HepG2 (cell line): Measurements from ENCODE around the gene PRKAR1A. TPM values are rescaled to one million over a fixed set of nuclear protein-coding genes. Genes with fewer than 3 reads are reported as not detected.

Source experiments
- ATAC-seq: fragments of 200-7000 bp; cut with Tn5 transposase; 3 replicates; pipeline ENCODE4 v1.9.1; 2020; ENCODE audit warnings: mild to moderate bottlenecking, moderate library complexity
- BruUV-seq: library from RNA; stranded (reverse); fragments of 400-500 nt; replicated peaks from 2 replicates; lab custom pipeline; 2021; lab: Mats Ljungman, UMichigan
- CTCF ChIA-PET: fragments of 300-600 bp; formaldehyde crosslinking; extraction: SDS; loops from one replicate; lab custom pipeline; 2021; ENCODE audit warnings: low total read pairs, inconsistent platforms, low intra/inter-chr PET ratio; lab: Yijun Ruan, JAX
- POLR2A ChIA-PET: fragments of 350-600 bp; sonication (Branson Sonifier 250); formaldehyde crosslinking; loops from one replicate; lab custom pipeline; 2020; ENCODE audit warnings: antibody characterized with exemption, inconsistent platforms; lab: Yijun Ruan, JAX
- DNase-seq: peaks from one replicate; pipeline ENCODE4 v3.0.0-alpha.2; 2015; ENCODE audit warnings: low spot score
- FAIRE-seq: peaks from 3 replicates; lab custom pipeline; 2011; peaks lifted over from hg19 to GRCh38; lab: Jason Lieb, UNC
- H2AFZ ChIP-seq: one replicate; pipeline ENCODE4 v1.6.1; 2011; ENCODE audit warnings: low read length, inconsistent platforms
- H3K27ac ChIP-seq: fragments of 300-600 bp; 3 replicates; pipeline ENCODE4 v1.8.0; 2011; ENCODE audit warnings: mixed run types, mild to moderate bottlenecking, mixed read lengths, low read length, inconsistent platforms; ENCODE audit not compliant: insufficient read depth; ENCODE audit errors: extremely low read length
- H3K27me3 ChIP-seq, 2 experiments: fragments of 200-600 bp in 1 of 2; 2 replicates in 1 of 2; 3 replicates in 1 of 2; pipeline versions ENCODE4 v1.6.0 to v1.8.0; 2011; ENCODE audit warnings: low read length in 2 of 2, mild to moderate bottlenecking in 2 of 2, moderate library complexity in 2 of 2, inconsistent platforms in 1 of 2; ENCODE audit not compliant: insufficient read depth in 2 of 2, control insufficient read depth in 1 of 2
- H3K36me3 ChIP-seq, 2 experiments: fragments of 200-600 bp in 1 of 2; replicated peaks in 1 of 2; 2 replicates in 1 of 2; 3 replicates in 1 of 2; pipeline versions ENCODE4 v1.5.1 to v1.8.0; 2011; ENCODE audit warnings: low read length in 2 of 2, inconsistent platforms in 1 of 2; ENCODE audit not compliant: insufficient read depth in 2 of 2, control insufficient read depth in 1 of 2
- H3K4me1 ChIP-seq: 2 replicates; pipeline ENCODE4 v1.5.1; 2012; ENCODE audit warnings: low read length, inconsistent platforms; ENCODE audit not compliant: insufficient read depth
- H3K4me2 ChIP-seq: 2 replicates; pipeline ENCODE4 v1.6.0; 2011; ENCODE audit warnings: low read depth, low read length, inconsistent platforms
- H3K4me3 ChIP-seq, 3 experiments: fragments of 200-600 bp in 1 of 3; sonication (generic), shearing (Covaris generic) in 1 of 3; replicated peaks in 1 of 3; 2 replicates each; pipeline ENCODE4 v1.5.1; 2011 to 2016; ENCODE audit warnings: low read length in 3 of 3, inconsistent platforms in 2 of 3, low read depth in 2 of 3, mild to moderate bottlenecking in 2 of 3, control low read depth in 1 of 3, mixed read lengths in 1 of 3; ENCODE audit not compliant: insufficient read depth in 1 of 3
- H3K79me2 ChIP-seq: one replicate; pipeline ENCODE4 v1.6.1; 2011; ENCODE audit warnings: low read length, inconsistent platforms; ENCODE audit not compliant: insufficient read depth
- H3K9ac ChIP-seq: 2 replicates; pipeline ENCODE4 v1.6.0; 2011; ENCODE audit warnings: mild to moderate bottlenecking, low read depth, low read length, inconsistent platforms; ENCODE audit not compliant: insufficient read depth
- H3K9me3 ChIP-seq: 2 replicates; pipeline ENCODE4 v1.5.1; 2012; ENCODE audit warnings: mild to moderate bottlenecking, low read length
- H4K20me1 ChIP-seq: 2 replicates; pipeline ENCODE4 v1.6.0; 2011; ENCODE audit warnings: inconsistent platforms, mild to moderate bottlenecking, low read length, moderate library complexity; ENCODE audit not compliant: insufficient read depth
- CHD2 ChIP-seq: IDR thresholded peaks from 2 replicates; pipeline ENCODE4 v1.6.1; 2011; ENCODE audit warnings: low read depth, low read length, improper control_type of control experiment
- CREM ChIP-seq, 2 experiments: sonication (generic) in 1 of 2; formaldehyde crosslinking in 1 of 2; IDR thresholded peaks; 2 replicates each; pipeline versions ENCODE4 v1.4.0 to v1.6.1; 2016 to 2020; ENCODE audit warnings: antibody characterized with exemption in 1 of 2, mild to moderate bottlenecking in 1 of 2, missing genetic modification reagents in 1 of 2
- RFXAP ChIP-seq: sonication (generic); formaldehyde crosslinking; IDR thresholded peaks from 2 replicates; pipeline ENCODE4 v1.4.0; 2020; ENCODE audit warnings: missing genetic modification reagents, borderline replicate concordance
- SOX13 ChIP-seq, 3 experiments: fragments of 450-650 bp in 1 of 3; sonication (generic) in 1 of 3; formaldehyde crosslinking in 1 of 3; IDR thresholded peaks in 2 of 3; conservative IDR thresholded peaks in 1 of 3; 2 replicates each; pipeline versions ENCODE4 v1.5.0 to v1.6.1; 2016 to 2020; ENCODE audit warnings: antibody characterized with exemption in 1 of 3, mild to moderate bottlenecking in 1 of 3, missing compliant biosample characterization in 1 of 3, missing genetic modification reagents in 1 of 3, moderate library complexity in 1 of 3
- STAT5B ChIP-seq: sonication (generic); formaldehyde crosslinking; IDR thresholded peaks from 2 replicates; pipeline ENCODE4 v1.4.0; 2020; ENCODE audit warnings: missing genetic modification reagents
- ZNF260 ChIP-seq: sonication (generic); formaldehyde crosslinking; IDR thresholded peaks from 2 replicates; pipeline ENCODE4 v1.4.0; 2020; ENCODE audit warnings: missing genetic modification reagents, low read depth, mild to moderate bottlenecking, borderline replicate concordance
- ZNF317 ChIP-seq: sonication (generic); formaldehyde crosslinking; IDR thresholded peaks from 2 replicates; pipeline ENCODE4 v1.5.0; 2020; ENCODE audit warnings: mild to moderate bottlenecking, missing genetic modification reagents
- in situ Hi-C: cut with HindIII; loops from 2 replicates; pipeline ENCODE4 v1.10.0; 2017; ENCODE audit warnings: low pct_unique_long_range_greater_than_20kb; ENCODE audit not compliant: extremely low pct_ligation_motif_present
- intact Hi-C: fragments of 100-400 bp; cut with micrococcal nuclease; formaldehyde crosslinking; loops from one replicate; pipeline ENCODE4 v1.10.0; 2022; ENCODE audit not compliant: unreplicated experiment
- polyA plus RNA-seq, 8 experiments: library from polyadenylated mRNA; depleted of rRNA in 3 of 8; stranded (reverse) in 7 of 8; unstranded in 1 of 8; fragments of >200 nt; fragmentation: Illumina TruSeq in 4 of 8; extraction: Trizol in 4 of 8; gene quantifications; 2 replicates each; pipeline versions ENCODE4 v1.2.1 to v1.2.3, GENCODE V29; 2011 to 2016; ENCODE audit warnings: low read depth in 4 of 8, missing spikeins in 1 of 8, mixed read lengths in 1 of 8; ENCODE audit not compliant: insufficient read depth in 1 of 8
- total RNA-seq, 5 experiments: library from RNA; depleted of rRNA; stranded (reverse); fragments of >200 nt; fragmentation: Illumina TruSeq; extraction: Trizol; gene quantifications; 2 replicates each; pipeline ENCODE4 v1.2.3, GENCODE V29; 2016; ENCODE audit warnings: low read depth in 1 of 5
- TF ChIP-seq, protein P1 (sequence below): sonication (generic); formaldehyde crosslinking; IDR thresholded peaks from 2 replicates; pipeline ENCODE4 v1.9.0; 2022; ENCODE audit warnings: low read depth, missing genetic modification reagents
- TF ChIP-seq, protein P2 (sequence below): sonication (generic); formaldehyde crosslinking; IDR thresholded peaks from 2 replicates; pipeline ENCODE4 v1.5.0; 2020; ENCODE audit warnings: missing genetic modification reagents
- TF ChIP-seq, protein P3 (sequence below): IDR thresholded peaks from 2 replicates; pipeline ENCODE4 v1.6.1; 2012; ENCODE audit warnings: low read depth, low read length, improper control_type of control experiment
- TF ChIP-seq, protein P4 (sequence below): sonication (generic); formaldehyde crosslinking; IDR thresholded peaks from 2 replicates; pipeline ENCODE4 v1.4.0; 2020; ENCODE audit warnings: mild to moderate bottlenecking, missing genetic modification reagents
- TF ChIP-seq, protein P5 (sequence below): sonication (generic); formaldehyde crosslinking; IDR thresholded peaks from 2 replicates; pipeline ENCODE4 v1.4.0; 2020; ENCODE audit warnings: missing genetic modification reagents

The PRKAR1A gene
- total and polyA plus RNA-seq, 2 of the 13 experiments (the other 11 are each of a cell fraction or from before 2014, with no cell fraction given): 265 to 266 TPM

DNA sequence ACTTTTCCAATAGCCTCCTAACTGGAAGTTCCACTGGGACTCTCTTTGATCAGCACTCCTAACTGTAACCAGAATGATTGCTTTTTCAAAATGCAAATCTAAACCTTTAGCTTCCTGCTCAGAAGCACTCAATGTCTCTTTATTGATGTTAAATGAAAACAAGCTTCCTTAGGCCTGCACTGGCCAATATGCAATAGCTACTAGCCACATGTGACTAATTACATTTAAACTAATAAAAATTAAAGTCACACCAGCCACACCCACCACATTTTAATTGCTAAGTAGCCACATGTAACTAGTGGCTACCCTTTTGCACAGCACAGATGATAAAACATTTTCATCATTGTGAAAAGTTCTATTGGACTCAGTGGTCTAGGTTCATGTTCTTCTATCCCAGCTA is 57.1 kb downstream of the PRKAR1A start:
- Histone ChIP-seq H4K20me1 (no peaks in the 10 kb centered on the region), H3K4me1 (peaks cover 17% of the 10 kb centered on the region), H3K79me2 (no peaks in the 10 kb centered on the region), H3K27me3 (no peaks in the 10 kb centered on the region), H3K4me3 (no peak overlapping the region), H2AFZ (no peak overlapping the region), H3K9ac (no peak overlapping the region), H3K36me3 (no peaks in the 10 kb centered on the region), H3K27ac (no peak overlapping the region), H3K4me2 (no peak overlapping the region), H3K9me3 (no peaks in the 10 kb centered on the region)
- FAIRE-seq (no peak), ATAC-seq (no peak), DNase-seq (no peak)
- in situ Hi-C loops (no loop called here), intact Hi-C loops (no loop called here)
- ChIA-PET CTCF (no interaction called here), POLR2A (no interaction called here)
- BruUV-seq: no TSS peak
- TF ChIP-seq STAT5B (CRISPR knock-in tag): no peak
- no peak for TF ChIP-seq CREM (IDR thresholded peaks at IDR 0.05)
- TF ChIP-seq CREM (CRISPR knock-in tag; IDR thresholded peaks at IDR 0.05): no peak
- no peak for TF ChIP-seq RFXAP (CRISPR knock-in tag)
- TF ChIP-seq SOX13 (IDR thresholded peaks at IDR 0.05): no peak
- TF ChIP-seq SOX13 (CRISPR knock-in tag; conservative IDR thresholded peaks at IDR 0.05 in 1 of 2, IDR thresholded peaks at IDR 0.05 in 1 of 2): no peak
- no peak for TF ChIP-seq ZNF260 (CRISPR knock-in tag)
- TF ChIP-seq, protein P1, sequence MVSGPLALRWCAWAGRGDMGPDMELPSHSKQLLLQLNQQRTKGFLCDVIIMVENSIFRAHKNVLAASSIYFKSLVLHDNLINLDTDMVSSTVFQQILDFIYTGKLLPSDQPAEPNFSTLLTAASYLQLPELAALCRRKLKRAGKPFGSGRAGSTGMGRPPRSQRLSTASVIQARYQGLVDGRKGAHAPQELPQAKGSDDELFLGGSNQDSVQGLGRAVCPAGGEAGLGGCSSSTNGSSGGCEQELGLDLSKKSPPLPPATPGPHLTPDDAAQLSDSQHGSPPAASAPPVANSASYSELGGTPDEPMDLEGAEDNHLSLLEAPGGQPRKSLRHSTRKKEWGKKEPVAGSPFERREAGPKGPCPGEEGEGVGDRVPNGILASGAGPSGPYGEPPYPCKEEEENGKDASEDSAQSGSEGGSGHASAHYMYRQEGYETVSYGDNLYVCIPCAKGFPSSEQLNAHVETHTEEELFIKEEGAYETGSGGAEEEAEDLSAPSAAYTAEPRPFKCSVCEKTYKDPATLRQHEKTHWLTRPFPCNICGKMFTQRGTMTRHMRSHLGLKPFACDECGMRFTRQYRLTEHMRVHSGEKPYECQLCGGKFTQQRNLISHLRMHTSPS (CRISPR knock-in tag): no peak
- TF ChIP-seq, protein P2, sequence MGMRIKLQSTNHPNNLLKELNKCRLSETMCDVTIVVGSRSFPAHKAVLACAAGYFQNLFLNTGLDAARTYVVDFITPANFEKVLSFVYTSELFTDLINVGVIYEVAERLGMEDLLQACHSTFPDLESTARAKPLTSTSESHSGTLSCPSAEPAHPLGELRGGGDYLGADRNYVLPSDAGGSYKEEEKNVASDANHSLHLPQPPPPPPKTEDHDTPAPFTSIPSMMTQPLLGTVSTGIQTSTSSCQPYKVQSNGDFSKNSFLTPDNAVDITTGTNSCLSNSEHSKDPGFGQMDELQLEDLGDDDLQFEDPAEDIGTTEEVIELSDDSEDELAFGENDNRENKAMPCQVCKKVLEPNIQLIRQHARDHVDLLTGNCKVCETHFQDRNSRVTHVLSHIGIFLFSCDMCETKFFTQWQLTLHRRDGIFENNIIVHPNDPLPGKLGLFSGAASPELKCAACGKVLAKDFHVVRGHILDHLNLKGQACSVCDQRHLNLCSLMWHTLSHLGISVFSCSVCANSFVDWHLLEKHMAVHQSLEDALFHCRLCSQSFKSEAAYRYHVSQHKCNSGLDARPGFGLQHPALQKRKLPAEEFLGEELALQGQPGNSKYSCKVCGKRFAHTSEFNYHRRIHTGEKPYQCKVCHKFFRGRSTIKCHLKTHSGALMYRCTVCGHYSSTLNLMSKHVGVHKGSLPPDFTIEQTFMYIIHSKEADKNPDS (CRISPR knock-in tag): no peak
- TF ChIP-seq CHD2: no peak
- TF ChIP-seq, protein P3, sequence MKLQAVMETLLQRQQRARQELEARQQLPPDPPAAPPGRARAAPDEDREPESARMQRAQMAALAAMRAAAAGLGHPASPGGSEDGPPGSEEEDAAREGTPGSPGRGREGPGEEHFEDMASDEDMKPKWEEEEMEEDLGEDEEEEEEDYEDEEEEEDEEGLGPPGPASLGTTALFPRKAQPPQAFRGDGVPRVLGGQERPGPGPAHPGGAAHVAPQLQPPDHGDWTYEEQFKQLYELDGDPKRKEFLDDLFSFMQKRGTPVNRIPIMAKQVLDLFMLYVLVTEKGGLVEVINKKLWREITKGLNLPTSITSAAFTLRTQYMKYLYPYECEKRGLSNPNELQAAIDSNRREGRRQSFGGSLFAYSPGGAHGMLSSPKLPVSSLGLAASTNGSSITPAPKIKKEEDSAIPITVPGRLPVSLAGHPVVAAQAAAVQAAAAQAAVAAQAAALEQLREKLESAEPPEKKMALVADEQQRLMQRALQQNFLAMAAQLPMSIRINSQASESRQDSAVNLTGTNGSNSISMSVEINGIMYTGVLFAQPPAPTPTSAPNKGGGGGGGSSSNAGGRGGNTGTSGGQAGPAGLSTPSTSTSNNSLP: no peak
- TF ChIP-seq, protein P4, sequence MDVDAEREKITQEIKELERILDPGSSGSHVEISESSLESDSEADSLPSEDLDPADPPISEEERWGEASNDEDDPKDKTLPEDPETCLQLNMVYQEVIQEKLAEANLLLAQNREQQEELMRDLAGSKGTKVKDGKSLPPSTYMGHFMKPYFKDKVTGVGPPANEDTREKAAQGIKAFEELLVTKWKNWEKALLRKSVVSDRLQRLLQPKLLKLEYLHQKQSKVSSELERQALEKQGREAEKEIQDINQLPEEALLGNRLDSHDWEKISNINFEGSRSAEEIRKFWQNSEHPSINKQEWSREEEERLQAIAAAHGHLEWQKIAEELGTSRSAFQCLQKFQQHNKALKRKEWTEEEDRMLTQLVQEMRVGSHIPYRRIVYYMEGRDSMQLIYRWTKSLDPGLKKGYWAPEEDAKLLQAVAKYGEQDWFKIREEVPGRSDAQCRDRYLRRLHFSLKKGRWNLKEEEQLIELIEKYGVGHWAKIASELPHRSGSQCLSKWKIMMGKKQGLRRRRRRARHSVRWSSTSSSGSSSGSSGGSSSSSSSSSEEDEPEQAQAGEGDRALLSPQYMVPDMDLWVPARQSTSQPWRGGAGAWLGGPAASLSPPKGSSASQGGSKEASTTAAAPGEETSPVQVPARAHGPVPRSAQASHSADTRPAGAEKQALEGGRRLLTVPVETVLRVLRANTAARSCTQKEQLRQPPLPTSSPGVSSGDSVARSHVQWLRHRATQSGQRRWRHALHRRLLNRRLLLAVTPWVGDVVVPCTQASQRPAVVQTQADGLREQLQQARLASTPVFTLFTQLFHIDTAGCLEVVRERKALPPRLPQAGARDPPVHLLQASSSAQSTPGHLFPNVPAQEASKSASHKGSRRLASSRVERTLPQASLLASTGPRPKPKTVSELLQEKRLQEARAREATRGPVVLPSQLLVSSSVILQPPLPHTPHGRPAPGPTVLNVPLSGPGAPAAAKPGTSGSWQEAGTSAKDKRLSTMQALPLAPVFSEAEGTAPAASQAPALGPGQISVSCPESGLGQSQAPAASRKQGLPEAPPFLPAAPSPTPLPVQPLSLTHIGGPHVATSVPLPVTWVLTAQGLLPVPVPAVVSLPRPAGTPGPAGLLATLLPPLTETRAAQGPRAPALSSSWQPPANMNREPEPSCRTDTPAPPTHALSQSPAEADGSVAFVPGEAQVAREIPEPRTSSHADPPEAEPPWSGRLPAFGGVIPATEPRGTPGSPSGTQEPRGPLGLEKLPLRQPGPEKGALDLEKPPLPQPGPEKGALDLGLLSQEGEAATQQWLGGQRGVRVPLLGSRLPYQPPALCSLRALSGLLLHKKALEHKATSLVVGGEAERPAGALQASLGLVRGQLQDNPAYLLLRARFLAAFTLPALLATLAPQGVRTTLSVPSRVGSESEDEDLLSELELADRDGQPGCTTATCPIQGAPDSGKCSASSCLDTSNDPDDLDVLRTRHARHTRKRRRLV (CRISPR knock-in tag): no peak
- TF ChIP-seq, protein P5, sequence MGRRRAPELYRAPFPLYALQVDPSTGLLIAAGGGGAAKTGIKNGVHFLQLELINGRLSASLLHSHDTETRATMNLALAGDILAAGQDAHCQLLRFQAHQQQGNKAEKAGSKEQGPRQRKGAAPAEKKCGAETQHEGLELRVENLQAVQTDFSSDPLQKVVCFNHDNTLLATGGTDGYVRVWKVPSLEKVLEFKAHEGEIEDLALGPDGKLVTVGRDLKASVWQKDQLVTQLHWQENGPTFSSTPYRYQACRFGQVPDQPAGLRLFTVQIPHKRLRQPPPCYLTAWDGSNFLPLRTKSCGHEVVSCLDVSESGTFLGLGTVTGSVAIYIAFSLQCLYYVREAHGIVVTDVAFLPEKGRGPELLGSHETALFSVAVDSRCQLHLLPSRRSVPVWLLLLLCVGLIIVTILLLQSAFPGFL (CRISPR knock-in tag): no peak
- TF ChIP-seq ZNF317 (CRISPR knock-in tag): no peak
